ENCODE measurements around the gene GLIS1.
A peak's percentile ranks its signal among the peaks of the same experiment; 100 is the strongest.

GLIS1 gene

DNA sequence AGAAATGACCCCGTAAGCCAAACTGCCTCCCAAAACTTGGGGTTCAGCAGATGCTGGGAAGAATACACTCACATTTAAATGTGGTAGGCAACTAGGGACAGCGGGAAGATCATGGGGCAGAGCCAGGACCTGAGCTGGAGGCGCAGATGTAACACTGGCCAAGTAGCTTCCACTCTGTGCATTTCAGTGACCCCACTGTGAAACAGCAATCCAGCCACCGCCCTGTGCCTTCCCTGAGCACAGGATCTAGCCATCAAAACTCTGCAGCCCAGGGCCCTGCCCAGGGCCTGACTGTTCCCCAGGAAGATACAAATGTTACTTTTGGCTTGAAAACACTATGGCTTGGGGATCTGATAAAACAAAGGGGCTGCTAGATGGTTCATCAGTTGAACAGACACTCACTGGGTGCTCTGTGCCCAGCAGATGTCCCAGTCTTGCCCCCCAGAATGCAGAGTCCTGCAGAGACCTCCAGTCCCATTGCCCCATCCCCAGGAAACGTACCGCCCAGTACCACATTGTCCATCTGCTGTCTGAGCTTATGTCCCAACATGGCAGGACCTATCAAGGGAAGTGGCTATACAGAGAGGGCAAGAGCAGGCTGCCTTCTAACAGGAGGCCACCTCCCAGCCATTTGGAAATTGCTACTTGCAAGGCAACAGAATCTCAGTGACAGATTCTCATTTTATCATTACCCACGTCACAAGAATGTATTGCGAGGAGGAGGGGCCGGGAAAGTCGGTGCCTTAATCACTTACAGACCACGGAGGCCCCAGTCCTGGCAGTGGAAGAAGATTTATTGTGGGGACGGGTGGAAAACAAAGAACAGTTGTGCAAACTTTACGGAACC is 155.7 kb downstream of the GLIS1 start:
- Histone ChIP-seq H3K27ac (ENCODE audit: insufficient read depth in 1 of 2, low read depth in 1 of 2, low read length in 2 of 2, poor library complexity in 1 of 2, severe bottlenecking in 2 of 2) (no peak overlapping the region), H3K4me3 (ENCODE audit: control insufficient read depth in 1 of 7, extremely low read depth in 1 of 7, insufficient read depth in 4 of 7, low read depth in 2 of 7, low read length in 6 of 7) (no peak overlapping the region), H3K4me1 (ENCODE audit: control extremely low read depth in 1 of 4, control insufficient read depth in 4 of 4, insufficient read depth in 4 of 4, low read length in 3 of 4) (peaks cover 5 to 19% (median 11%) of the 10 kb centered on the region in 4 experiments), H3K27me3 (replicated peaks in 2 of 5; ENCODE audit: control insufficient read depth in 4 of 5, insufficient read depth in 5 of 5, low read length in 4 of 5) (peaks cover 0 to 2% (median 0%) of the 10 kb centered on the region in 5 experiments), H3K9me3 (ENCODE audit: control extremely low read depth in 1 of 5, control insufficient read depth in 4 of 5, insufficient read depth in 2 of 5, low read depth in 1 of 5, low read length in 4 of 5) (no peaks in the 10 kb centered on the region), H3K36me3 (ENCODE audit: control insufficient read depth in 4 of 4, insufficient read depth in 4 of 4, low read length in 3 of 4) (no peaks in the 10 kb centered on the region)
- no peak for DNase-seq
- POLR2A ChIA-PET: no interaction called here
- 93% methylated on average over 10 of the region's 13 CpGs for WGBS (ENCODE audit: insufficient coverage)
- CTCF ChIA-PET: interaction anchor here (0.7 to 4.8 kb wide), 3 partner anchors 10 to 97 kb away, joined by 3 to 27 read pairs (median 7); no protein-coding TSS in a partner anchor

DNA sequence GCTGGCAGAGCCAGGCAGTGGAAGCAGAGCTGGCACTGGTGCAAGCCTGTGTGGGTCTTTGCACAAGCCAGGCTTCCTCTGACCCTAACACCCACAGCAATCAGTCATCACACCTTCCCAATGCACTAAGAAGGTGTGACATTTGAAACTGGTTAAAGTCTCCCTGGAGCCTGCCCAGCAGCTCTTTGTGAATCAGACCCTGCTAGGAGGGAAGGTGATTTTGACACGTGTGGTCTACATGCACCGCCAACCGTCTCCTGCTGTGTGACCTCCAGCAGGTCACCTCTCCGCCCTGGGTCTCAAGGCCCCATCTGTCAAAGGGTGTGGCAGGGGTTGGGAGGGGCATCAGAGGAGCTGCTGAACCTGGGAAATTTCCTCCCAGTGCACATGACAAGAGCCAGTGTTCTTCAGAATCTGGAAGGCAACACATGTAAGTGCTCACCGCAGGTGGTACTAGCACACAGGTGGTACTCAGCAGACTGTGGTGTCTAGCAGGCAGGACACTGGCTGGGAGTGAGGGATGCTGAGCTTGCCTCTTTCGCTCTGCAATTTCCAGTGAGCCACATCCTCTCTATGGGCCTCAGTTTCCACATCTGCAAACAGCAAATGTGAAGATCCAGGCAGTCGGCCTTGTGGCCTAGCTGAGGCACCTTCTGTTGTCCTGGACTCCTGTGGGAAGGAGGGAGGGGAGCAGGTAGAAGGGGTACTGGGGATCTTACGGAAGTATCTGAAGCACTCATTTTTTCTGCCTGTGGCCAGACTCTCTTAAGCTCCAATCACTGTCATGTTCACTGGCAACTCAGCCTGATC is 156.5 kb downstream of the GLIS1 start:
- H3K27ac ChIP-seq (ENCODE audit: insufficient read depth in 1 of 2, low read depth in 1 of 2, low read length in 2 of 2, poor library complexity in 1 of 2, severe bottlenecking in 2 of 2): no peak overlapping the region
- WGBS (ENCODE audit: insufficient coverage): 96% methylated on average over 4 of the region's 8 CpGs
- H3K9me3 ChIP-seq (ENCODE audit: control extremely low read depth in 1 of 5, control insufficient read depth in 4 of 5, insufficient read depth in 2 of 5, low read depth in 1 of 5, low read length in 4 of 5): no peaks in the 10 kb centered on the region
- no peak overlapping the region for H3K4me3 ChIP-seq (ENCODE audit: control insufficient read depth in 1 of 7, extremely low read depth in 1 of 7, insufficient read depth in 4 of 7, low read depth in 2 of 7, low read length in 6 of 7)
- H3K27me3 ChIP-seq (replicated peaks in 2 of 5; ENCODE audit: control insufficient read depth in 4 of 5, insufficient read depth in 5 of 5, low read length in 4 of 5): no peaks in the 10 kb centered on the region
- CTCF ChIA-PET: interaction anchor here (0.7 to 4.8 kb wide), 3 partner anchors 11 to 96 kb away, joined by 3 to 27 read pairs (median 7); no protein-coding TSS in a partner anchor
- no peaks in the 10 kb centered on the region for H3K36me3 ChIP-seq (ENCODE audit: control insufficient read depth in 4 of 4, insufficient read depth in 4 of 4, low read length in 3 of 4)
- POLR2A ChIA-PET: no interaction called here
- peak in 1 of 3 donors; percentile 40 for DNase-seq
- peaks cover 5 to 19% (median 11%) of the 10 kb centered on the region in 4 experiments for H3K4me1 ChIP-seq (ENCODE audit: control extremely low read depth in 1 of 4, control insufficient read depth in 4 of 4, insufficient read depth in 4 of 4, low read length in 3 of 4)

DNA sequence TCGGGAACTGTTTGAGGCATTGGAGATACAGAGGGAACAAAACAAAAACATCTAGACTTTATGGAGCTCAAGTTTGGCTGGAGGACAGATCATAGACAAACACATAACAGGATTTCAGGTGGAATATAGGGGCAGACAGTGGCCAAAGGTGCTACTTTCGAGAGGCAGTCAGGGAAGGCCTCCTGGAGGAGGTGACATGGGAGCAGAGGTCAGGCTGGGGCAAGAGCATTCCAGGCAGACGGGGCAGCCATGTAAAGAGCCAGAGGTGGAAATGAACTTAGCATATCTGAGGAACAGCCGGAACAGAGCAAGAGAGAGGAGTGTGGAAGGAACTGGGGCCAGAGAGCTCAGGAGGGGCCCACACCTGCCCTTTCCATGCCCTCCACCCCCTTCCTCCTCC is 157.5 kb downstream of the GLIS1 start:
- H3K9me3 ChIP-seq (ENCODE audit: control extremely low read depth in 1 of 5, control insufficient read depth in 4 of 5, insufficient read depth in 2 of 5, low read depth in 1 of 5, low read length in 4 of 5): no peaks in the 10 kb centered on the region
- H3K27ac ChIP-seq (ENCODE audit: insufficient read depth in 1 of 2, low read depth in 1 of 2, low read length in 2 of 2, poor library complexity in 1 of 2, severe bottlenecking in 2 of 2): no peak overlapping the region
- 91% methylated on average over 1 of the region's 4 CpGs for WGBS (ENCODE audit: insufficient coverage)
- no peak overlapping the region for H3K4me3 ChIP-seq (ENCODE audit: control insufficient read depth in 1 of 7, extremely low read depth in 1 of 7, insufficient read depth in 4 of 7, low read depth in 2 of 7, low read length in 6 of 7)
- H3K36me3 ChIP-seq (ENCODE audit: control insufficient read depth in 4 of 4, insufficient read depth in 4 of 4, low read length in 3 of 4): no peaks in the 10 kb centered on the region
- no peak for DNase-seq
- ChIA-PET POLR2A (interaction anchor here (0.5 kb wide), 1 partner anchor 106 kb away, joined by 3 read pairs; no protein-coding TSS in a partner anchor), CTCF (interaction anchor here (0.9 to 4.8 kb wide), 3 partner anchors 12 to 97 kb away, joined by 3 to 27 read pairs (median 3); no protein-coding TSS in a partner anchor)
- no peaks in the 10 kb centered on the region for H3K27me3 ChIP-seq (replicated peaks in 2 of 5; ENCODE audit: control insufficient read depth in 4 of 5, insufficient read depth in 5 of 5, low read length in 4 of 5)
- H3K4me1 ChIP-seq (ENCODE audit: control extremely low read depth in 1 of 4, control insufficient read depth in 4 of 4, insufficient read depth in 4 of 4, low read length in 3 of 4): peaks cover 5 to 19% (median 11%) of the 10 kb centered on the region in 4 experiments

DNA sequence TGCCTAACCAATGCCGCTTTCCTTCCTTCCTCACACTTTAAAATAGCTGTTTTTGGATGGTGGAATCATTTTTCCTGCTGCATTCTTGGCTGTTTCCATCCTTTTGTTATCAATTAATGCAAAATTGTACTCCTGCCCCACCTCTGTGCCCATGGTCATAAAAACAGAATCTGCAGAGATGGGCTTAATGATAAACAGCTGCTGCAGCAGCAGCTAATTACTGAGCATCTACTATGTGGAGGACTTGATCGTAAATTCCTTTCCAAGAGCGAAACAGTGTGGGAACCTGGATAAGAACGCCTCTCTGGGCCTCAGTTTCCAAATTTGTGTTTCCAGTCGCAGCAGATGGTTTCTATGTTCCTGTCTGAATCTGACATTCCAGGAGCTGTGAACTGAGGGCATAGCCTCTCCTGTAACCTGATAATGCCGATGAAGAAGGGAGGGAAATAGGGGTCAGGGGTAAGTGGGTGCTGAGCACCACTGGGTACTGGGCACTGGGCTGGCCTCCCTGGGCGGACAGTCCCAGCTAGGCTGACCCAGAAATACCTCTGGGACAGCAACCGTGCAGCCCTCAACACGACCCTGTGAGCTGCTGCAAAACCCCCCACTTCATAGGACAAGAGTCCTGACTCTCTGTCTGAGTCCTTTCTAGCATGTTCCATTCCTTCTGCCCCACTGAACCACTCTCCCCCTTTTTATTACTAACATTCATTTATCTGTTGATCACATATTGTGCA is 158.1 kb downstream of the GLIS1 start:
- peaks cover 5 to 20% (median 12%) of the 10 kb centered on the region in 4 experiments for H3K4me1 ChIP-seq (ENCODE audit: control extremely low read depth in 1 of 4, control insufficient read depth in 4 of 4, insufficient read depth in 4 of 4, low read length in 3 of 4)
- no peaks in the 10 kb centered on the region for H3K27me3 ChIP-seq (replicated peaks in 2 of 5; ENCODE audit: control insufficient read depth in 4 of 5, insufficient read depth in 5 of 5, low read length in 4 of 5)
- no peak for DNase-seq
- POLR2A ChIA-PET: interaction anchor here (0.5 to 1.4 kb wide), 2 partner anchors 10 to 107 kb away, joined by 3 to 5 read pairs; no protein-coding TSS in a partner anchor
- WGBS (ENCODE audit: insufficient coverage): 98% methylated on average over 8 of the region's 9 CpGs
- no peaks in the 10 kb centered on the region for H3K36me3 ChIP-seq (ENCODE audit: control insufficient read depth in 4 of 4, insufficient read depth in 4 of 4, low read length in 3 of 4)
- no peak overlapping the region for H3K27ac ChIP-seq (ENCODE audit: insufficient read depth in 1 of 2, low read depth in 1 of 2, low read length in 2 of 2, poor library complexity in 1 of 2, severe bottlenecking in 2 of 2)
- no peaks in the 10 kb centered on the region for H3K9me3 ChIP-seq (ENCODE audit: control extremely low read depth in 1 of 5, control insufficient read depth in 4 of 5, insufficient read depth in 2 of 5, low read depth in 1 of 5, low read length in 4 of 5)
- CTCF ChIA-PET: interaction anchor here (0.9 to 4.8 kb wide), 3 partner anchors 12 to 96 kb away, joined by 3 to 27 read pairs (median 3); no protein-coding TSS in a partner anchor
- no peak overlapping the region for H3K4me3 ChIP-seq (ENCODE audit: control insufficient read depth in 1 of 7, extremely low read depth in 1 of 7, insufficient read depth in 4 of 7, low read depth in 2 of 7, low read length in 6 of 7)

DNA sequence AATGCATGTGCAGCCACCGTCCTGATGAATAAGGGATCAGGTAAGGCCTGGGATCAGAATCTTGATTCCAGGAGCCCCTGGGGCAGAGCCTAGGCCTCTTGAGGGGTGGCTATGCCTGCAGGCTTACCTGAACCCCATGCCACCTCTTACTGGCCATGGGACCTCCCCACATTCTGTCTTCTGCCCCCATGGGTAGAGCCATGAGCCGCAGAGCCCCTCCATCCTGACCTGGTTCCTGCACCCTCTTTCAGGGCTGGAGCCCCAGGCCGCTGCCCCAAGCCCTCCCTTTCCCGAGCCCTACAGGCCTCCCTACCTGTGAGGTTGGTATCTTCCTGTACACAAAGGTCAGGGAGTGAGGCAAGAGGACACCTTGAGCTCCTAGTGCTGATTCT is 159.0 kb downstream of the GLIS1 start:
- Histone ChIP-seq H3K9me3 (ENCODE audit: control extremely low read depth in 1 of 5, control insufficient read depth in 4 of 5, insufficient read depth in 2 of 5, low read depth in 1 of 5, low read length in 4 of 5) (no peaks in the 10 kb centered on the region), H3K27me3 (replicated peaks in 2 of 5; ENCODE audit: control insufficient read depth in 4 of 5, insufficient read depth in 5 of 5, low read length in 4 of 5) (no peaks in the 10 kb centered on the region), H3K36me3 (ENCODE audit: control insufficient read depth in 4 of 4, insufficient read depth in 4 of 4, low read length in 3 of 4) (no peaks in the 10 kb centered on the region), H3K4me3 (ENCODE audit: control insufficient read depth in 1 of 7, extremely low read depth in 1 of 7, insufficient read depth in 4 of 7, low read depth in 2 of 7, low read length in 6 of 7) (no peak overlapping the region), H3K4me1 (ENCODE audit: control extremely low read depth in 1 of 4, control insufficient read depth in 4 of 4, insufficient read depth in 4 of 4, low read length in 3 of 4) (peaks cover 4 to 21% (median 16%) of the 10 kb centered on the region in 4 experiments), H3K27ac (ENCODE audit: insufficient read depth in 1 of 2, low read depth in 1 of 2, low read length in 2 of 2, poor library complexity in 1 of 2, severe bottlenecking in 2 of 2) (no peak overlapping the region)
- CTCF ChIA-PET: interaction anchor here (4.8 kb wide), 1 partner anchor 13 kb away, joined by 27 read pairs; no protein-coding TSS in a partner anchor
- no peak for DNase-seq
- WGBS (ENCODE audit: insufficient coverage): 98% methylated on average over 4 of the region's 4 CpGs
- POLR2A ChIA-PET: interaction anchor here (1.4 kb wide), 1 partner anchor 11 kb away, joined by 5 read pairs; no protein-coding TSS in a partner anchor

DNA sequence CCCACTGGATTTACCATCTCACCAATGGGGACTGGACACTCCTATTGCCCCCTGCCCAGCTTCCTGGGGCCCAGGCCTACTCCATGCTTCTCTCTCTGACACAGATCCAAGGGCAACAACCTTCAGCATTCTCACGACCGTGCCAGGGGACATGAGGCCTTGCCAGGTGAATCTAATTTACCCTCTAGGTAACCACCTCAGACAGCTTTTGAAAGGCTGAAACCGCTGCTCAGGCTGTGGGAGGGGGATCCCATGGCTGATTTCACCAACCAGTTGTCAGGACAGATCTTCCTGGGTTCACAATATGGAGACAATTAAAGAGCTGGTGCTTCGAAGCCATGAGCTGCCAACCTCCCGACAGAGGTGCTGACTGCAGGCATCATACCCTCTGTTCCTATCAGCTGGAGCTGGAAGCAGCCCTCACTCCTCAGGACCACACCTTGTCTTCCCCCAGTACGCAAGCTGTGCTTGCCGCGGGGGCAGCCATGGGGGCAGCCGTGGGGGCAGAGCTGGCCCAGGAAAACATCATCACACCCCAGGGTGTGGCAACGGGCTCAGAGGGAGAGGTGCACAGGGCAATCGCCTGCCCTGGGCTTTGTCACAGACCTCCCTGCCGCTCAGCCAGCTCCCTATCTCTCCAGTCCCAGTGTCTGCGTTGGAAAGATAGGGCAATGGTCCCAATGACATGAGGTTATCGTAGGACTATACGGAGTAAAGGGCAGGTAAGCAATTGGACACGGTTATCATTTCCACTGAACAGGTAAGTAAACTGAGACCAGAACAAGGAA is 159.5 kb downstream of the GLIS1 start:
- Histone ChIP-seq H3K27me3 (replicated peaks in 2 of 5; ENCODE audit: control insufficient read depth in 4 of 5, insufficient read depth in 5 of 5, low read length in 4 of 5) (no peaks in the 10 kb centered on the region), H3K9me3 (ENCODE audit: control extremely low read depth in 1 of 5, control insufficient read depth in 4 of 5, insufficient read depth in 2 of 5, low read depth in 1 of 5, low read length in 4 of 5) (no peaks in the 10 kb centered on the region), H3K36me3 (ENCODE audit: control insufficient read depth in 4 of 4, insufficient read depth in 4 of 4, low read length in 3 of 4) (no peaks in the 10 kb centered on the region), H3K27ac (ENCODE audit: insufficient read depth in 1 of 2, low read depth in 1 of 2, low read length in 2 of 2, poor library complexity in 1 of 2, severe bottlenecking in 2 of 2) (no peak overlapping the region), H3K4me1 (ENCODE audit: control extremely low read depth in 1 of 4, control insufficient read depth in 4 of 4, insufficient read depth in 4 of 4, low read length in 3 of 4) (peaks cover 0 to 23% (median 15%) of the 10 kb centered on the region in 4 experiments), H3K4me3 (ENCODE audit: control insufficient read depth in 1 of 7, extremely low read depth in 1 of 7, insufficient read depth in 4 of 7, low read depth in 2 of 7, low read length in 6 of 7) (no peak overlapping the region)
- 88% methylated on average over 12 of the region's 16 CpGs for WGBS (ENCODE audit: insufficient coverage)
- ChIA-PET POLR2A (interaction anchor here (1.4 kb wide), 1 partner anchor 11 kb away, joined by 5 read pairs; no protein-coding TSS in a partner anchor), CTCF (interaction anchor here (0.7 to 4.8 kb wide), 2 partner anchors 14 to 16 kb away, joined by 3 to 27 read pairs; no protein-coding TSS in a partner anchor)
- DNase-seq: no peak

Data from common myeloid progenitor, CD34-positive (primary cell).